Activated CD8-positive, alpha-beta memory T cell treated with anti-CD3 and anti-CD28 coated beads for 1 hour (primary cell): Measurements from ENCODE around the gene HMGCLL1.

Source experiments
- DNase-seq, 2 donors: peaks; one replicate each; pipeline ENCODE4 v3.0.0-alpha.2; 2020; ENCODE audit warnings: low read depth in 1 of 2; ENCODE audit errors: extremely low read depth in 1 of 2

The HMGCLL1 gene

DNA sequence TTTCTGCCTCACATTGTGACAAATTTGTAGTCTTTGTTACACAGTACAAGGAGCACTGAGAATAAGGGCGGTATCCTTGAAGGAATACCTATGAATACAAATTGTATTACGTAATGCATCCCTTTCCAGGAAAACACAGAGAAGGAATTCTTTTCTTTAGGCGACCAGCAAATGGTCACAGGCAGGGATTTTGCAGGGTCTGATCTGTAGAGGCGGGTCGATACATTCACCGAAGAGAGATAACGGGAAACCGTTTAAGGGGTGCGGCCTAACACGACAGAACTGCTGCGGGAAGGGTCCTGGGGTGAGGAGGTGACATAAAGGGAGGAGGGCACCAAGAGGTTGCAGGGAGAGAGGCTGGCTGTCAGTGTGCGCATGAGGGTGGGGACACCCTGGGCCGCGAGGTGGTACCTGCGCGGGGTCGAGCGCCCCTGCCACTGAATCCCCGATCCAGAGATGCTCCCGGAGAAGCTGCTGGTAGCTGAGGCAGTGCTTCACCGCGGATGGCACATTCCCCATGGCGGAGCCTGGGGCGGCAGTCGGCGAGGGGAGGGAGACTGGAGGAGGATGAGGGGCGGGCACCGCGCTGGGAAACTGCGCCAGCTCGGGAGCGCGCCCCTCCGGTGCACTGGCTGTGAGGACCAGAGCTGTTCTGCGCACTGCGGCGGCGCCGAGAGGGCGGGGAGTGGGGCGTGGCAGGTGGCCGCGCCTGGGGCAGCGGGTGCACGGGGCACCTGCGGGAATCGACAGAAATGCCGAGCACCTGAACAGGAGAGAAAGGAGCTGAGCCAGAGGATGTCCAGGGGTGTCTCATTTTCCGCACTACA, at the start of gene HMGCLL1:
Gene HMGCLL1 (minus strand): TSS at position 656 of the 827 bp plus-strand sequence. CDS start 137 bp downstream, at position 519.
- DNase-seq, result no peak

DNA sequence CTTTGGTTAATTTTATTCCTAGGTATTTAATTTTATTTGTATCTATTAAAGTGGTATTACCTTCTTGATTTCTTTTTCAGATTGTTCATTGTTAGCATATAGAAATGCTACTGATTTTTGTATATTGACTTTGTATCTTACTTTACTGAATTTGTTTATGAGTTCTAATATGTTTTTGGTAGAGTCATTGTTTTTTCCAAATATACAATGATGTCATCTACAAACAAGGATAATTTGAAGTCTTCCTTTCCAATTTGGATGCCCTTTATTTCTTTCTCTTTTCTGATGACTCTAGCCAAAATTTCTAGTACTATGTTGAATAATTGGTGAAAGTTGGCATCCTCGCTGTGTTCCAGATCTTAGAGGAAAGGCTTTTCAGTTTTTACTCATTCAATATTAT, 43.0 kb upstream of the HMGCLL1 start:
- no peak for DNase-seq

DNA sequence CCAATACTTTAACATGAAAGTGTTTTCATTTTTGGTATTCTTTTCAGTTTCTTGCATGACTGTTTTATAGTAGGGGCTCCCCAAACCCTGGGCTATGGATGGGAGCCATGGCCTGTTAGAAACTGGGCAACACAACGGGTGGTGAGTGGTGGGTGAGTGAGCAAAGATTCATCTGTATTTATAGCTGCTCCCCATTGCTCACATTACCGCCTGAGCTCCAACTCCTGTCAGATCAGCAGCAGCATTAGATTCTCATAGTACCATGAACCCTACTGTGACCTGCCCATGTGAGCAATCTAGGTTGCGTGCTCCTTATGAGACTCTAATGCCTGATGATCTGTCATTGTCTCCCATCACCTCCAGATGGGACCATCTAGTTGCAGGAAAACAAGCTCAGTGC, 42.3 kb upstream of the HMGCLL1 start:
- no peak for DNase-seq

DNA sequence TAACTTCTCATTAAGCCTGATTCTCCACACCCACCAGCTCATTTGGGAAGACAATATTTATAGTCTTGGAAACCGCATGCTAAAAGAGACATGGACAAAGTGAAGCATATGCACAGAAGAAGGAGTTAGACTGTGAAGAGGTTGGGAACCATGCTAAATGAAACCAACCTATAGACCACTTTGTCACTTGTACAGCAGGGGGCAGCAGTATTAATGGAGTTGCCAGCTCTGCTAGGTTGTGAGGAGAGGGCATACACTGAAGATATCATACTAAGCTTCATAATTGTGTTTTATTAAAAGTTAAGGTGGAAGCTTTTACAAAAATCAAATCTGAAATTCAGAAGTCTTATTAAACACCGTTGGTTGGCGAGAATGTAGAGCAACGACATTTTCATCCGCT, 38.3 kb upstream of the HMGCLL1 start:
- no peak for DNase-seq

DNA sequence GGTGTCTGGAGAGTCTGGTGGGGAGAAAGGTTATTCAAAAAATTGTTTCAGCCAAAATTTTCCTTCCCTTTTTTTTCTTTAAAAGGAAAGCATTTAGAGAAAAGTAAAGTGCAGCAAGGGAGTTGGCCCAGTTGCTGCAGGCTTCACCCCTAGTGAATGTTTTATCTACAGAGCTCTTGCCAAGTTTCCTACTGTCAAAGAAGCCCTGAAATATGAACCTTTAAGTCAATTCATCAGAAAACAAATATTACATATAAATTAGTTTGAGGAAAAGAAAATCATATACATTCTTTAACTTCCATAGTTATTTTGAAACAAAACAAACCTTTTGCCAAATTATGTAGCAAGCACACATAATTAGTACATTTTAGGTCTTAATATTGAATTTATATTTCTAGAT, 25.0 kb upstream of the HMGCLL1 start:
- DNase-seq, result no peak

DNA sequence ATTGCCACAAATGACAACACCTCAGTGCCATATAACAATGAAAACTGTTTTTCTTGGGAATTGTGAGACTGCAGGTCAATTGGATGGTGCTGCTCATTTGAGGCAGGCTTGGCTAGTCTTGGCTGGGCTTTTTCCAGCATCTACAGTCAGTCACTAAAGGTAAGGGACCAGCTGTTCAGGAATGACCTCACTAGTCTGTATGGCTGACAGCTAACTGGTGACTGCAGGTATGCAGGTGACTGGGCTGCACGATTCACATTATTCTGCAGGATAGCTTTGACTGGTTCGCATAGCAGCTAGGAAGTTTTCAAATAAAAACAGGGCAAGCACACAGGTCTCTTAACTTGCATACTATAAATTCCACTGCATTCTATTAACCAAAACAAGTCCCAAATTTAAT, 22.1 kb upstream of the HMGCLL1 start:
- DNase-seq, result no peak

DNA sequence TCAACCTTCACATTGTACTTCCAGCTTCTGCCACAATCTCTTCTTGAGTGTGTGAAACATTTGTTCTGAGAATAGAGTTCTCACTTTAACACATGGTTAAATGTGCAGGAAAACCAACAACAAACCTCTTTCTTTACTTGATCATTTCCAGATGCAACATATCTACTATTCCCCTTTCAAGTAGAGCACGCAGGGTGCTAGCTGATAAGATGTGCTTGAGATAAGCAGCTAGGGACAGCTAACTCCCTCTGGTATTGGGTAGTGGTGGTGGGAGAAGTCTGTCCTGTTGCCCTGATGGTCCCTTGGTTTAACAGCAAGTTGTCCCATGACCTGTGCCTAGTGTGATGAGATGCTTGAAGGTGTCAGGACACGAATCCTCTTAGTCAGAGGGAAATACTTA, 15.4 kb upstream of the HMGCLL1 start:
- DNase-seq, result no peak

DNA sequence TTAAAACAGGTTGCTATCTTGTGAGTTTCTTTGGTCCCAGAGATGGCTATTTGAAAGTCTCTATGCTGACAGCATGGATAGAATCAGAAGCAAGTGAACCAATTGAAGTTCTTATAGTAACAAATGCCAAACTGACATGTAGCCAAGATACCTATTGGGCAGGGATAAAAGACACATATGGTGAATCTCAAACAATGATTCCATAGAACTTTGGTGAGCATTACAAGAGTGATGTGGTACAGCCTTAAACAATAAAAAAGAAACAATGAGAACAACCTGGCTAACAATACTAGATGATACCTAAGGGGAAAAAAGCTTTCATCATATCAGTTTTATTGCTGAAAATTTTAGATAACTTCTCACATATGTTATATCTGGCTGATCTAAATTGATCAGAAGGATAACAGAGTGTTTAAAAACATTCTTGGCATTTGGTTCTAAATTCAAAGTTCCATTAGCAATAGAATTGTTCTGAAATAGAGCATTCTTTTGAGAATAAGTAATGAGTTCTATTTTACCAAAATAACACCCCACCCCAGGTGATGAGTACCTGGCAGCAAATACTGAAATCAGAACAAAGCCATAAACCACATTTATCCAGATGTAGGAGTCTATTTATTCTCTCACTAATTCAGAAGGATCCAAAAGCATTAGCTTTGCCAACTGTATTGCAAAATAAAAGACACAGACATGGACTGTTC, 5.8 kb upstream of the HMGCLL1 start:
- no peak for DNase-seq

DNA sequence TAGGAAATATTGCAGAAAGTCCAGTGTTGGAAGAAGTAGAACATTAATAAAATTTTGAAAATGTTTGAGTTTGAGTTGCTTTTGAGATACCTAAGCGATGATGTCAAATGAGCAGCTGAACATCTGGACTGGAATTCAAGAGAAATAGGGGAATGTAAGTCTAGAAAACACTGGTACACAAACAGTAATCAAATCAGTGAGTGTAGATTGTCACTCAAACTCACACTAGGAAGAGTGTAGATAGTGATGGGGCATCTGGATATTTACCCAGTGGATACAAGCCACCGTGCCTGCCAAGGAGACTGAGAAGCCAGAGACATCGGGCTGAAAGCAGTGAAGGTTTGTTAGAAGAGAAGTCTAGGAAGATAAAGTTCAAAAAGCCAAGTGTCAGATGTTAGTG, 2.2 kb downstream of the HMGCLL1 start:
- no peak for DNase-seq

DNA sequence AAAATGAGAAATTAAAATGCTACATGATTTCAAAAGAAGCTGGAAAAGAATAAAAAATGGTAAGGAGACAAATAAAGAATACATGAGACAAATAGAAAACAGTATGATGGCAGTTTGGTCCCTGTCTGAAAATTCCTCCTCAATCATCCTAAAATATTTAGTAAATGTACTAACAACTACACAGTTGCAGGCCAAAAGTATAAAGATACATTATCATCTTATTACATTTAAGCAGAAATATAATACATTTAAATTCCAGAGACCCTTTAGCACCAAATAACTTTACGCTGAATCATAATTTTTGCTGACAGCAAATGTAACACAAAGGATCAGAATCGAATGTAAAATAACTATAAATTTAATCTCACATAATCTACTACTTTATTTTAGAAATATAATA, 4.4 kb downstream of the HMGCLL1 start:
- DNase-seq, result no peak

DNA sequence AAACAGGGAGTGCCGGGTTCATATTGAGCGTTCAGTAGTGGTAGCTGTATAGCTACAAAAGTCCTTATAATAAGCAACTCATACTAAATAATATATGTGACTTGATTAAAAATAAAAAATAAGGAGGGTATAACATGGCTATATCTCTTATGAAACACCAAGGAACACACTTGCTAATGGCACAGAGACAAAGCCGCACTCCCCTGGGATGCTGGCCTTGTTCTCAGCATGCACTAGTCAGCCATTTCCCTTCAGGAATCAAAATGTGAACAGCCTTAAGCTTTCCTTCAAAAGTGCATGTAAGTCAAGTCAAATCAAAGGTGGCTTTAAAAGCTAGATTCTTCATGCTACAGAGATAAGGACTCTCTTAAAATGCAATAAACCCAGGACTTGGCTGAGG, 9.4 kb downstream of the HMGCLL1 start:
- DNase-seq, result no peak

DNA sequence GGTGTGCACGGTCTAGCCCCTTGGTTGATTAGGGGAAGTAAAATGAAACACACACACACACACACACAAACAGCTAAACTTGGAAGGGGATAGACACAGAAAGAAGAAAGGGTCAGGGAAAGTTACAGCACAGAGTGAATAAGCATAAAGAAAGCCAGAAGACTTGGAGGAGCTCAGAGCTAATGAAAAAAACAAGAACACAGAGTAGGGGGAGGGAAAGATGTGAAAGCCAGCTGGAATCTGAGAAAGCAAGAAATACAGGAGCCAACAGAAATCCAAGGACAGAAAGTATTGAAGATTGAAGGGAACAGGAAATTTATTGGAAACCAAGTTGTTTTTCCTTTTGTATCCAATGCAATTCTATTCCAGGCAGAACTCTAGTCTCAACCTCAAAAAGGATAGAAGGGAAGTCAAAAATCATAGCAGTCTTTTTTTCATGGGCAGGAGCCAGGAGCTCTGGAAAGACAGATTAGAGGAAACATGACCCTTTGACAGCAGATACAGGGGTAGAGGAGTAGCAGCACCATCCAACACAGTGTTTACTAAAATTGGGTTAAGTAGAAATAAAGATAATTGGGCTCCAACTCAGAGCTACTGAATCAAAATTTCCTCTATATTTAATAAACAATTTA, 10.1 kb downstream of the HMGCLL1 start:
- DNase-seq, result no peak

DNA sequence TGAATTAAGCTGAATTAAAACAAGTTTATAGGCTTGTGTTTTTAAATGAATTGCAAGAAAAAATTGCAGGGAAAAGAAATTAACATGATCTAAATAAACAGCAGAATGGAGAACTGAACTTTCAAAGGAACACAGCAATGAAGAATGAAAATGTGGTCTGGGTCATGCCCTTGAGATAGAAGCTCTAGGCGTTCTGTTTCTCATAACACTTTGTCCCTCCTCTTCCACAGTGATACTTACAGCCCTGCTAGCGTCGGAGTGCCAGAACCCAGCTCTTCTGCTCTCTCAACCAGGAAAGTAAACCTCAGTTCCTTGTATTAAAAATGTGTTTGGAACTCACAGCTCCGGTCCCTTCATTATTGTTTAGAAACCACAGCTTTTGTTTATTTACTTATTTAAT, 11.4 kb downstream of the HMGCLL1 start:
- DNase-seq, result no peak

DNA sequence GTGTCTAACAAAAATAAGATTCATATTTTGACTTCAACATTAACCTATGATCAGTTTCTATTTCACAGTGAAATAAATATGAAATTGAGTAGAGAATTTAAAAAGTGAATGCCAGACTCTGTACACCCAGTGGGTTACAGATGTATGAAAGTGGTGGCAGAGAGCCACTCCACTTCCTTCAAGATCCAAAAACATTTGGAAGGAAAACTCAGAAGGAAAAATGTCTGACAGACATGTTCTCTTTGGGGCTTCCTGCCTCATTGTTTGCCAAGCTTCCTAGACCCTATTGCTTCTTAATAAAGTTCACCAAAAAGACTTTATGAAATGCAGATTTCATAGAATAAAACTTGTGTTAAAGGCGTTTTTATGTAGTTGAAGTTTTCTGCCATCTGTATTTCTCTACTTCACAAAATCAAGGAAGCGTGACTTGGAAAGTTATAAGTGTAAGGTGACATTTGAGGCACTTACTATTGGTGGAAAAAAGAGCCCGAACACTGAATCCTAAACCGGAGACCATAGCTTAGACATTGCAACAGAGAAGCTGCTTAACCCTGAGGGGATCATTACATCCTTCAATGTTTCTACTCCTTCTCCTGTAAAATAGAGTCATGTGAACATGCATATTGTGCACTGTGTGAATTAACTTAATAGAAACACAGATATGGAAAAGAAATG, 12.8 kb downstream of the HMGCLL1 start:
- no peak for DNase-seq

DNA sequence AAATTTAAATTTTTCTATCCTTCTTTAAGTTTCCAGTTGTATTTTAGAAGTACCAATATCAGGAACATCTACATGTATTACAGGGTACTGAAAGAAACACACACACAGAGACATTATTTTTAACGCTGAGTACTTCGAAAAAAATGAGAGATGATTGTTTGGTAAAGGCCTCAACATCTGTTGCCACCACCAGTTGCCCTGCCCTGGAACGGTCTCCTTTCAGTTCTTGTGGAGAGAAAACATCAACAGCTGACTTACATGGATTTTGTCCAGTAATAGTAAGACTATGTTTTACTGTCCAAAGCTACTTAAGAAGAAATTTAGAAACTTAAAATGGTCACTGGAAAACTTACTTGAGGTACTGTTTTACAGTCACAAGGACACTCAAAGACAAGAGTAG, 16.7 kb downstream of the HMGCLL1 start:
- no peak for DNase-seq

DNA sequence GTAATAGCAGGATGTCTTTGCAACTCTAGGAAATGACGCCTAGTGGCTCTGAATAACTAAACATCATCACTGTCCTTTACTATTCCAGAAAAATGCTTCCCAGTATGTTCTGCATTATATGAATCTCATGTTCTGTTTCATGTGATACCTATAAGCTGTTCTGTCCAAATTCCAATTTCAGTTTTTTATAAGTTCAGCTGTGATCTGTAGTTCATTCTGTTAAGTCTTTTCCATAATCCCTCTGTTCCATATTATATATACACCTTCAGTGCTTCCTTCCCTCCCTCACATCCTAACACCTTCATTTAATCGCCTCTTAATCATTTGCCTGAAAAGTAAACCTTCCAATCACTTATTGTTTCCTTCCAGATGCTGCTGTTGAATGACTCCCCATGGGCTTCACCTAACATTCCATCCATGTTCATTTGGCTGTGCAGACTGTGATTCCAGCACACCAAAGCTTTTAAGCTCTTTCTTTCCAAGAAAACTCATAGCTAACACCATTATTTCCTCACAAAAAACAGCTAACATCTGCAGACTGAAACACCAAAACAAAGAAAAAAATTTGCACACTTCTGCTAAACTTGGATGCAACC, 18.6 kb downstream of the HMGCLL1 start:
- DNase-seq, result no peak

DNA sequence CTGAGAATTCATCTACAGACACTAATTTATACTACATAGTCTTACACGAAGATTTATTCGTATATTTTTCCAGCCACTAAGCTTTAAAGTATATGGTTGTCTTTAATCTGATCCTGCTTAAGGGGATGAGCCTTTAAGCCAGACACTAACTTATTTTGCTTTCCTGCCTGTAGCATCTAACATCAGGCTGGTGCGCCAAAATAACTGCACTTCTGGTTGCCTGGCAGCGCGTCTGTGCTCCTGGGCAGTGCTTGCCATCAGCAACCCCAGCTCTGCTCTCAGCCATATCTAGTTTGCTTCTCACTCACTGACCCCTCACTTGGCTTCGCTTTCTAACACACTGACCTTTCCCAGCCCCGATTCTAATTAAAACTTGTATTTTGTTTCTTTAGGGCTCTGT, 21.8 kb downstream of the HMGCLL1 start:
- no peak for DNase-seq

DNA sequence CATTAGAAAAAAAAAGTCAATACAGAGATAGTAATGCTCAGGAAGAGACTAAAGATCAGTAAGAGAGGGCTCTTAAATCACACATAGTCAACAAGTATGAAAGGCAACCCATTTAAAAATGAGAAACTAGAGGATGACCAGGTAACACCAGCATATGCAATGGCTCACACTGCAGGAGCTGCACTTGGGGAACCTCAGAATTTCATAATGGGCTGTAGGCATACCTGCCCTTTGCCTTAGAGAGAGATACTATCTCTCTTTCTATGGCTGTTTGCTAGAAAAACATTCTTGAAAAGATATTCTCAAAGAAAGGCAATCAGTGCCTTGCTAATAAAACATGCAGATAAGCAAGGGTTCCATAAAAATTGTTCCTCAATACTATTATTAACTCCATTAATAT, 33.2 kb downstream of the HMGCLL1 start:
- no peak for DNase-seq

DNA sequence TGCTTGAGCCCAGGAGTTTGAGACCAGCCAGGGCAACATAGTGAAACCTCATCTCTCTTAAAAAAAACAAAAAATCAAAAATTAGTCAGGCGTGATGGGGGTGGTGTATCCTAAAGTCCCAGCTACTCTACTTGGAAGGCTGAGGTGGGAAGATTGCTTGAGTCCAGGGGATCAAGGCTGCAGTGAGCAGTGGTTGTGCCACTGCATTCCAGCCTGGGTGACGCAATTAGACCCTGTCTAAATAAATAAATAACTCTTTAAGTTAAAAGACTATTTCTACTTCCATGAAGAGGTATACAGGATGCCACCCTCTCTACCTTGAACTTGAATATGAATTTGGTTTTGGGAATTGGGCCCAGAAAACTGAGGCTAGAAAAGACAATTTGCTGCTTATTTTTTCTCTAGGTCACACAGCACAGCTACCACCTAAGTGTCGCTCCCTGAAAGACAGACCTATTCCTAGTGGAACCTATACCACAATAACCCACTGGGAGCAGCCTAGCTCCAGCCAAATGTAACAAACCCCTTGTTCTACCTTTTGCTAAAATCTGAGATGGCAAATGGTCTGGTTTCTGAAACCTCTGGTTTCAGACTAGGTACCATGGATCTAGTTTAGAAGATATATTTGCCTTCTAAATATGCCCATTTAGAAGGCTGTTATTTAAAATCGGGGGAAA, 35.2 kb downstream of the HMGCLL1 start:
- DNase-seq, result no peak

DNA sequence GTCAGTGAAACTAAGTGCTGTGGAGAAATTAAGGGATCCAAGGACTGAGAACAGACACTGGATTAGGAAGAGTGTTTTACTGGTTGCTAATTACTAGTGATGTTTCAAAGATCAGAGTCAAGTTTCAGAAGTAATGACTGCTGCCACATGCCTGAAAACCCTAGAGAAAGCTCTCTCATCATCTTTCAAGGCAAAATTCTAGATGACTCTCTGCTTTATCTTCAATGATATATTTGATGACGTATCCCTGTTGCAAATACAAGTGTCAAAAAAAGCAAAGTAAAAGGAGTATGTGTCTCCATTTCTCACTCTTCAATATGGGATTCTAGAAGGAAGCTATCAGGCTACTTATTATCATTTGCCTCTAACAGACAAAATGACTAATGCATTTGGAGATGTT, 38.0 kb downstream of the HMGCLL1 start:
- DNase-seq, result no peak
